ENCODE data around the gene MYH4.

GRCh38 chr17:10396524-10397163 lies 72.7 kb downstream of the MYH4 start:
- no peak for TF ChIP-seq CTCF (IDR thresholded peaks at IDR 0.05 in 8 of 11, conservative IDR thresholded peaks at IDR 0.05 in 3 of 11)
- no peak for TF ChIP-seq POLR2AphosphoS5 (IDR thresholded peaks at IDR 0.05)
- no peak for TF ChIP-seq POLR2A (IDR thresholded peaks at IDR 0.05)
